Measurements from ENCODE around the gene METTL1. TPM values are rescaled to one million over a fixed set of nuclear protein-coding genes. Genes with fewer than 3 reads are reported as not detected.

The METTL1 gene
- total and polyA plus RNA-seq, 7 experiments from 2014 or later: 11.8 to 30.9 (median 16.0) TPM

- Histone ChIP-seq H3K27me3 (ENCODE audit: control insufficient read depth in 2 of 2, insufficient read depth in 2 of 2, low read length in 2 of 2) (peaks cover 0 to 5% of the 10 kb centered on the region in 2 donors), H3K4me1 (ENCODE audit: control insufficient read depth in 2 of 2, insufficient read depth in 2 of 2, low read length in 2 of 2) (peaks cover 8 to 24% of the 10 kb centered on the region in 2 donors), H3K36me3 (ENCODE audit: control insufficient read depth in 2 of 3, insufficient read depth in 3 of 3, low read length in 3 of 3) (peaks cover 0 to 18% (median 0%) of the 10 kb centered on the region in 3 experiments), H3K9me3 (ENCODE audit: control insufficient read depth in 2 of 3, low read length in 3 of 3) (no peaks in the 10 kb centered on the region), H3K4me3 (ENCODE audit: low read length) (no peak overlapping the region), H3K27ac (ENCODE audit: low read depth, low read length) (peak overlapping the region; percentile 90)
- peaks cover 0 to 12% (median 9%) of the 10 kb centered on the region in 5 donors for H3K27me3 Mint-ChIP-seq
- H3K36me3 Mint-ChIP-seq: peaks cover 0 to 12% (median 5%) of the 10 kb centered on the region in 5 donors
- H3K9me3 Mint-ChIP-seq: no peaks in the 10 kb centered on the region
- ChIA-PET CTCF (no interaction called here), POLR2A (no interaction called here)
- ATAC-seq (no peak), DNase-seq (no peak)
- intact Hi-C loops (cut with micrococcal nuclease): no loop called here
- H3K4me3 Mint-ChIP-seq: peak overlapping the region in 9 of 10 donors; percentile 37 to 97 (median 67)
- peaks cover 23 to 40% (median 31%) of the 10 kb centered on the region in 7 donors for H3K4me1 Mint-ChIP-seq
- peak overlapping the region in 2 of 9 donors; percentile 23 to 48 for H3K27ac Mint-ChIP-seq
Measured at GRCh38 chr12:57770734-57771133, 1.2 kb downstream of the METTL1 start.

DNA sequence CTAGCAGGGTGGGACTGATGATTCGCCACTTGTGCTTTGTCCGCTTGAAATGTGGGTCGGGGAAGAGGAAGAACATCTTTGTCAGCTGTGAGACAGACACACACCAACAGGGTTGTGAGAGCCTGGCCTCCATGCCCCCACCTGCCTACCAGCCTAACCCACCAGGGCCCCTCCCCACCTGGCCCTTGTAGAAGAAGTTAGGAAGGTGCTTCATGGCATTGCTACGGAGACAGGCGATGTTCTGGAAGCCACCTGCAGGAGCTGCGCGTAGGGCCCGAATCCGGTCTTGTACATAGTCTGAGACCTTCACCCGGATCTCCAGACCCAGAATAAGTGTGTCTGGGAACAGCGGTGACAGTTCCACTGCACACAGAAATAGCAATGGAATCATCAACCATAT is 2.3 kb downstream of the METTL1 start:
- POLR2A ChIA-PET: no interaction called here
- Histone ChIP-seq H3K4me3 (ENCODE audit: low read length) (no peak overlapping the region), H3K4me1 (ENCODE audit: control insufficient read depth in 2 of 2, insufficient read depth in 2 of 2, low read length in 2 of 2) (peaks cover 19 to 31% of the 10 kb centered on the region in 2 donors), H3K9me3 (ENCODE audit: control insufficient read depth in 2 of 3, low read length in 3 of 3) (no peaks in the 10 kb centered on the region), H3K27ac (ENCODE audit: low read depth, low read length) (no peak overlapping the region), H3K27me3 (ENCODE audit: control insufficient read depth in 2 of 2, insufficient read depth in 2 of 2, low read length in 2 of 2) (peaks cover 0 to 7% of the 10 kb centered on the region in 2 donors), H3K36me3 (ENCODE audit: control insufficient read depth in 2 of 3, insufficient read depth in 3 of 3, low read length in 3 of 3) (peaks cover 0 to 18% (median 0%) of the 10 kb centered on the region in 3 experiments)
- H3K4me1 Mint-ChIP-seq: peaks cover 29 to 51% (median 40%) of the 10 kb centered on the region in 7 donors
- peak overlapping the region in 5 of 10 donors; percentile 21 to 90 (median 62) for H3K4me3 Mint-ChIP-seq
- intact Hi-C loops (cut with micrococcal nuclease): no loop called here
- no peak for DNase-seq
- no peak for ATAC-seq
- H3K36me3 Mint-ChIP-seq: peaks cover 0 to 11% (median 5%) of the 10 kb centered on the region in 5 donors
- H3K27me3 Mint-ChIP-seq: peaks cover 4 to 17% (median 10%) of the 10 kb centered on the region in 5 donors
- CTCF ChIA-PET: no interaction called here
- H3K27ac Mint-ChIP-seq: peak overlapping the region in 1 of 9 donors; percentile 51
- no peaks in the 10 kb centered on the region for H3K9me3 Mint-ChIP-seq

- peak overlapping the region in 1 of 10 donors; percentile 17 for H3K4me3 Mint-ChIP-seq
- Histone ChIP-seq H3K9me3 (ENCODE audit: control insufficient read depth in 2 of 3, low read length in 3 of 3) (no peaks in the 10 kb centered on the region), H3K27me3 (ENCODE audit: control insufficient read depth in 2 of 2, insufficient read depth in 2 of 2, low read length in 2 of 2) (peaks cover 0 to 12% of the 10 kb centered on the region in 2 donors), H3K4me3 (ENCODE audit: low read length) (no peak overlapping the region), H3K36me3 (ENCODE audit: control insufficient read depth in 2 of 3, insufficient read depth in 3 of 3, low read length in 3 of 3) (peaks cover 0 to 18% (median 0%) of the 10 kb centered on the region in 3 experiments), H3K4me1 (ENCODE audit: control insufficient read depth in 2 of 2, insufficient read depth in 2 of 2, low read length in 2 of 2) (peaks cover 21 to 36% of the 10 kb centered on the region in 2 donors), H3K27ac (ENCODE audit: low read depth, low read length) (no peak overlapping the region)
- POLR2A ChIA-PET: interaction anchor here (1.1 to 1.2 kb wide), 2 partner anchors 11 to 13 kb away, joined by 3 to 4 read pairs; partner anchors contain the start of gene MARCHF9
- H3K9me3 Mint-ChIP-seq: no peaks in the 10 kb centered on the region
- peaks cover 0 to 11% (median 5%) of the 10 kb centered on the region in 5 donors for H3K36me3 Mint-ChIP-seq
- ATAC-seq: no peak
- H3K27ac Mint-ChIP-seq: no peak overlapping the region
- CTCF ChIA-PET: interaction anchor here (0.6 to 3.5 kb wide), 4 partner anchors 9 to 126 kb away, joined by 4 to 14 read pairs (median 5); no protein-coding TSS in a partner anchor
- peaks cover 28 to 52% (median 44%) of the 10 kb centered on the region in 7 donors for H3K4me1 Mint-ChIP-seq
- no peak for DNase-seq
- peaks cover 9 to 27% (median 17%) of the 10 kb centered on the region in 5 donors for H3K27me3 Mint-ChIP-seq
- intact Hi-C loops (cut with micrococcal nuclease): no loop called here
Measured at GRCh38 chr12:57767876-57768275, 4.0 kb downstream of the METTL1 start.

DNA sequence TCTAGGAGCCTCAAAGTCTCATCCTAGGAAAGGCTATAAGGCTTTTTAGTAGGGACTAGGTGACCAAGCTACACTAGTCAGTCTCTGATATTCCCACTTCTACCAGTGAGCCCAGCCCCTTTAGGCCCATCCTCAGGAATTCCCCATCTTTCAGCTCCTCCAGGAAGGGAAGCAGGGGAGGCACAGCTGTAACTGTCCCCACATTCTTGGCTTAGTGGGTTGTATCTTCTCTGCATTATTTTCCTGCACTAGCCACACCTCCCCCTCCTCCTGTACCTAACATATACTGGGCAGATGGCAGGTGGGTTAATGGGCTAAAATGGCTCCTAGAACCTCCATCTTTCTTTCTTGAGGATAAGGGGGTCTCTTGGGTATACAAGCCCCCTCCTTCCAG is 4.6 kb downstream of the METTL1 start:
- no peak overlapping the region for H3K4me3 ChIP-seq (ENCODE audit: low read length)
- Mint-ChIP-seq H3K9me3 (no peaks in the 10 kb centered on the region), H3K4me3 (peak overlapping the region in 3 of 10 donors; percentile 43 to 91 (median 79)), H3K27me3 (peaks cover 9 to 27% (median 17%) of the 10 kb centered on the region in 5 donors), H3K36me3 (peaks cover 0 to 11% (median 5%) of the 10 kb centered on the region in 5 donors), H3K27ac (no peak overlapping the region), H3K4me1 (peaks cover 27 to 50% (median 42%) of the 10 kb centered on the region in 7 donors)
- peaks cover 0 to 12% of the 10 kb centered on the region in 2 donors for H3K27me3 ChIP-seq (ENCODE audit: control insufficient read depth in 2 of 2, insufficient read depth in 2 of 2, low read length in 2 of 2)
- no peak overlapping the region for H3K27ac ChIP-seq (ENCODE audit: low read depth, low read length)
- peaks cover 21 to 36% of the 10 kb centered on the region in 2 donors for H3K4me1 ChIP-seq (ENCODE audit: control insufficient read depth in 2 of 2, insufficient read depth in 2 of 2, low read length in 2 of 2)
- no peaks in the 10 kb centered on the region for H3K9me3 ChIP-seq (ENCODE audit: control insufficient read depth in 2 of 3, low read length in 3 of 3)
- peaks cover 0 to 18% (median 0%) of the 10 kb centered on the region in 3 experiments for H3K36me3 ChIP-seq (ENCODE audit: control insufficient read depth in 2 of 3, insufficient read depth in 3 of 3, low read length in 3 of 3)
- intact Hi-C loops (cut with micrococcal nuclease): no loop called here
- ChIA-PET CTCF (interaction anchor here (0.6 to 3.5 kb wide), 4 partner anchors 11 to 127 kb away, joined by 3 to 14 read pairs (median 4); no protein-coding TSS in a partner anchor), POLR2A (interaction anchor here (1.1 to 1.2 kb wide), 3 partner anchors 11 to 26 kb away, joined by 3 to 4 read pairs (median 4); partner anchors contain the start of gene MARCHF9)
- no peak for ATAC-seq
- DNase-seq: no peak

GRCh38 chr12:57766464-57767304 is 5.2 kb downstream of the METTL1 start, which contains the start of gene CYP27B1:
CYP27B1 (minus strand) TSS chr12:57767078; CDS start chr12:57767041, 37 bp downstream.
- intact Hi-C loops (cut with micrococcal nuclease): no loop called here
- Histone ChIP-seq H3K27ac (ENCODE audit: low read depth, low read length) (no peak within 1 kb of the TSS), H3K4me3 (ENCODE audit: low read length) (peak within 1 kb of the TSS; percentile 70), H3K4me1 (ENCODE audit: control insufficient read depth in 2 of 2, insufficient read depth in 2 of 2, low read length in 2 of 2) (peaks cover 21 to 35% of the 10 kb centered on the region in 2 donors), H3K36me3 (ENCODE audit: control insufficient read depth in 2 of 3, insufficient read depth in 3 of 3, low read length in 3 of 3) (peaks cover 0 to 16% (median 0%) of the 10 kb centered on the region in 3 experiments), H3K9me3 (ENCODE audit: control insufficient read depth in 2 of 3, low read length in 3 of 3) (no peaks in the 10 kb centered on the region), H3K27me3 (ENCODE audit: control insufficient read depth in 2 of 2, insufficient read depth in 2 of 2, low read length in 2 of 2) (peaks cover 0 to 12% of the 10 kb centered on the region in 2 donors)
- ChIA-PET POLR2A (interaction anchor here (0.5 to 1.2 kb wide), 5 partner anchors 10 to 25 kb away, joined by 3 to 4 read pairs (median 3); partner anchors contain the start of gene MARCHF9), CTCF (interaction anchor here (0.8 to 3.5 kb wide), 3 partner anchors 10 to 25 kb away, joined by 3 to 14 read pairs (median 3); no protein-coding TSS in a partner anchor)
- H3K9me3 Mint-ChIP-seq: no peaks in the 10 kb centered on the region
- peaks cover 0 to 11% (median 5%) of the 10 kb centered on the region in 5 donors for H3K36me3 Mint-ChIP-seq
- H3K4me3 Mint-ChIP-seq: peak within 1 kb of the TSS; percentile 72 to 93 (median 88)
- peak; percentile 29 for ATAC-seq
- H3K4me1 Mint-ChIP-seq: peaks cover 24 to 46% (median 39%) of the 10 kb centered on the region in 7 donors
- no peak for DNase-seq
- H3K27ac Mint-ChIP-seq: peak within 1 kb of the TSS in 3 of 9 donors; percentile 13 to 46 (median 31)
- H3K27me3 Mint-ChIP-seq: peaks cover 9 to 27% (median 17%) of the 10 kb centered on the region in 5 donors

Data from naive thymus-derived CD4-positive, alpha-beta T cell (primary cell).